Epithelial cell of proximal tubule (primary cell): ENCODE results near the gene SCNN1G. TPM values are rescaled to one million over a fixed set of nuclear protein-coding genes. Genes with fewer than 3 reads are reported as not detected.

ENCODE experiments used
- DNase-seq: peaks from one replicate; pipeline ENCODE4 v3.0.0-alpha.2; 2011; ENCODE audit warnings: low read depth
- H3K4me3 ChIP-seq: 2 replicates; pipeline ENCODE4 v1.5.1; 2011; ENCODE audit warnings: low read depth, mild to moderate bottlenecking, low read length
- total RNA-seq: library from RNA; depleted of rRNA; stranded (reverse); fragments of >200 nt; gene quantifications from 2 replicates; pipeline ENCODE4 v1.2.3, GENCODE V29; 2015
- TF ChIP-seq, protein P1 (sequence below): conservative IDR thresholded peaks from 2 replicates; pipeline ENCODE4 v1.5.1; 2012; ENCODE audit warnings: low read depth, mild to moderate bottlenecking, low read length

Gene SCNN1G
- 0.07 and 0.17 TPM in 2 replicates for total RNA-seq

- DNase-seq, result no peak
- peak within 1 kb of the TSS; percentile 28 for H3K4me3 ChIP-seq
- TF ChIP-seq, protein P1, sequence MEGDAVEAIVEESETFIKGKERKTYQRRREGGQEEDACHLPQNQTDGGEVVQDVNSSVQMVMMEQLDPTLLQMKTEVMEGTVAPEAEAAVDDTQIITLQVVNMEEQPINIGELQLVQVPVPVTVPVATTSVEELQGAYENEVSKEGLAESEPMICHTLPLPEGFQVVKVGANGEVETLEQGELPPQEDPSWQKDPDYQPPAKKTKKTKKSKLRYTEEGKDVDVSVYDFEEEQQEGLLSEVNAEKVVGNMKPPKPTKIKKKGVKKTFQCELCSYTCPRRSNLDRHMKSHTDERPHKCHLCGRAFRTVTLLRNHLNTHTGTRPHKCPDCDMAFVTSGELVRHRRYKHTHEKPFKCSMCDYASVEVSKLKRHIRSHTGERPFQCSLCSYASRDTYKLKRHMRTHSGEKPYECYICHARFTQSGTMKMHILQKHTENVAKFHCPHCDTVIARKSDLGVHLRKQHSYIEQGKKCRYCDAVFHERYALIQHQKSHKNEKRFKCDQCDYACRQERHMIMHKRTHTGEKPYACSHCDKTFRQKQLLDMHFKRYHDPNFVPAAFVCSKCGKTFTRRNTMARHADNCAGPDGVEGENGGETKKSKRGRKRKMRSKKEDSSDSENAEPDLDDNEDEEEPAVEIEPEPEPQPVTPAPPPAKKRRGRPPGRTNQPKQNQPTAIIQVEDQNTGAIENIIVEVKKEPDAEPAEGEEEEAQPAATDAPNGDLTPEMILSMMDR, result no peak
Observed at GRCh38 chr16:23182679-23183542, at the start of gene SCNN1G. TSS of gene SCNN1G (plus strand) at chr16:23182745. CDS start at chr16:23186272, 3,527 bp downstream.

GRCh38 chr16:23132775-23133463 is 49.6 kb upstream of the SCNN1G start:
- H3K4me3 ChIP-seq, result no peak overlapping the region
- TF ChIP-seq, protein P1, result no peak
- DNase-seq, result no peak

GRCh38 chr16:23134274-23134673 is 48.3 kb upstream of the SCNN1G start:
- no peak overlapping the region for H3K4me3 ChIP-seq
- no peak for DNase-seq
- TF ChIP-seq, protein P1, result no peak

DNA sequence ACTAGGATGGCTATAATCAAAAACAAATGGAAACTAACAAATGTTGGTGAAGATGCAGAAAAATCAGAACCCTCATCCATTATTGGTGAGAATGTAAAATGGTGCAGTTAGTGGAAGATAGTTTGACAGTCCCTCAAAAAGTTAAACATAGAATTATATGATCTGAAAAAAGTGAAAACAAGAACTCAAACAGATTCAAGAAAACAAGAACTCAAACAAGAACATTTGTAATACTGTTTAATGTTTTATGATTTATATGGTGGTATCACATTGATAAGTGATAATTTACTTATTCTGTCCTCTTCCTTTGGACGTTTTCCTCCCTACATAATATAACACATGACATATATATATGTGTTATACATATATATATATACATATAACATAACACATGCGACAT is 45.3 kb upstream of the SCNN1G start:
- DNase-seq, result no peak
- TF ChIP-seq, protein P1, result no peak

DNA sequence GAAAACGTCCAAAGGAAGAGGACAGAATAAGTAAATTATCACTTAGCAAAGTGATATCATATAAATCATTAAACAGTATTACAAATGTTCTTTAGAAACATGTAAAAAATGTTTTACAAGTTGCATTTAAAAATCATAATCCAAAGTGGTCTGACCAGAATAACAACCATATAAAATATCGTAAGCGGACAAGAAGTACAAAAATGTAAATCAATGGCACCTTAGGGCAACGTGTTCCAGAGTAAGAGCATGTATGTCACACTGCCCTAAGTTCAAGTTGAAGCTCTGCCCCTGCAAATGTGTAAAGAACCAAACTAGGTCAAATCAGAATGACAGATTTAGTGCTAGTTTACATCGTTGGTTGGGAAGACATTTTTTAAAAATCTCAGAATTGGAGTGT is 44.7 kb upstream of the SCNN1G start:
- H3K4me3 ChIP-seq, result no peak overlapping the region
- TF ChIP-seq, protein P1, result no peak
- no peak for DNase-seq

More for the DNA sequence above, 45.3 kb upstream of the SCNN1G start:
- no peak overlapping the region for H3K4me3 ChIP-seq

GRCh38 chr16:23140107-23140506 is 42.4 kb upstream of the SCNN1G start:
- DNase-seq, result no peak
- TF ChIP-seq, protein P1, result no peak

DNA sequence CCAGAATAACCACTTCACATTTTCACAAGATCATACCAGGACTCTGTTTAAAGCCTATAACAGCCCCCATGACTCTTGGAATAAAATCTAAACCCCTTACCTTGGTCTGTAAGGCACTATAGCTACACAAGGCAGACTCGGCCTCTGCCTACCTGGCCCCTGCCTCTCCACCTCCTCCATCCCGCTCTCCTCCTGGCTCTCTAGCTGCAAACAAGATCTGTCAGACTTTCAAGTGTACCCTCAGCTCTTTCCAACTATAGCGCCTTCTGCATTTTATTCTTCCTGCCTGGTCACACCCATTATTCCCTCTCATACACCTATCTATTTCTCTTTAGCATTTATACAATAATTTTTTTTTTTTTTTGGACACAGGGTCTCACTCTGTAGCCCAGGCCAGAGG is 41.5 kb upstream of the SCNN1G start:
- no peak overlapping the region for H3K4me3 ChIP-seq
- TF ChIP-seq, protein P1, result no peak

More at GRCh38 chr16:23140107-23140506, 42.4 kb upstream of the SCNN1G start:
- no peak overlapping the region for H3K4me3 ChIP-seq

More for the DNA sequence above, 41.5 kb upstream of the SCNN1G start:
- no peak for DNase-seq
